HG02884 (cell line): ENCODE results near the gene ANK3.

Source experiments
- ATAC-seq: cut with Tn5 transposase; IDR thresholded peaks from one replicate; pipeline ENCODE4 v1.9.1; 2021; ENCODE audit warnings: mild to moderate bottlenecking, moderate library complexity; ENCODE audit not compliant: unreplicated experiment

ANK3 gene

GRCh38 chr10:60414111-60414510, 24.4 kb upstream of the ANK3 start:
- no peak for ATAC-seq

- ATAC-seq: no peak
Measured at GRCh38 chr10:60413306-60414012, 23.8 kb upstream of the ANK3 start.

GRCh38 chr10:60410970-60411369, 21.3 kb upstream of the ANK3 start:
- no peak for ATAC-seq

GRCh38 chr10:60409202-60409601, 19.5 kb upstream of the ANK3 start:
- no peak for ATAC-seq

GRCh38 chr10:60406182-60406581, 16.5 kb upstream of the ANK3 start:
- no peak for ATAC-seq

GRCh38 chr10:60405172-60405571, 15.5 kb upstream of the ANK3 start:
- no peak for ATAC-seq

GRCh38 chr10:60403168-60403873, 13.6 kb upstream of the ANK3 start:
- ATAC-seq: no peak

GRCh38 chr10:60400366-60400765, 10.7 kb upstream of the ANK3 start:
- no peak for ATAC-seq

- ATAC-seq: no peak
Measured at GRCh38 chr10:60399328-60399727, 9.7 kb upstream of the ANK3 start.

GRCh38 chr10:60397792-60398191, 8.1 kb upstream of the ANK3 start:
- no peak for ATAC-seq

- no peak for ATAC-seq
Measured at GRCh38 chr10:60396766-60397165, 7.1 kb upstream of the ANK3 start.

- no peak for ATAC-seq
Measured at GRCh38 chr10:60395711-60396110, 6.0 kb upstream of the ANK3 start.

GRCh38 chr10:60394446-60394845, 4.8 kb upstream of the ANK3 start:
- ATAC-seq: no peak

GRCh38 chr10:60390224-60390626, 550 bp upstream of the ANK3 start:
- no peak for ATAC-seq

GRCh38 chr10:60388709-60389301, 870 bp downstream of the ANK3 start:
- ATAC-seq: no peak

GRCh38 chr10:60388116-60388625, 1.5 kb downstream of the ANK3 start:
- ATAC-seq: no peak

- no peak for ATAC-seq
Measured at GRCh38 chr10:60387531-60387930, 2.1 kb downstream of the ANK3 start.

- ATAC-seq: no peak
Measured at GRCh38 chr10:60385399-60385738, 4.3 kb downstream of the ANK3 start.

- no peak for ATAC-seq
Measured at GRCh38 chr10:60384708-60385398, 4.8 kb downstream of the ANK3 start.

- ATAC-seq: no peak
Measured at GRCh38 chr10:60384011-60384410, 5.7 kb downstream of the ANK3 start.

- no peak for ATAC-seq
Measured at GRCh38 chr10:60382946-60383681, 6.6 kb downstream of the ANK3 start.
